Activated gamma-delta T cell (primary cell): ENCODE data around the gene RAB7A.

Experiments
- DNase-seq: peaks from one replicate; lab custom pipeline; 2025; lab: John Stamatoyannopoulos, UW

The RAB7A gene

DNA sequence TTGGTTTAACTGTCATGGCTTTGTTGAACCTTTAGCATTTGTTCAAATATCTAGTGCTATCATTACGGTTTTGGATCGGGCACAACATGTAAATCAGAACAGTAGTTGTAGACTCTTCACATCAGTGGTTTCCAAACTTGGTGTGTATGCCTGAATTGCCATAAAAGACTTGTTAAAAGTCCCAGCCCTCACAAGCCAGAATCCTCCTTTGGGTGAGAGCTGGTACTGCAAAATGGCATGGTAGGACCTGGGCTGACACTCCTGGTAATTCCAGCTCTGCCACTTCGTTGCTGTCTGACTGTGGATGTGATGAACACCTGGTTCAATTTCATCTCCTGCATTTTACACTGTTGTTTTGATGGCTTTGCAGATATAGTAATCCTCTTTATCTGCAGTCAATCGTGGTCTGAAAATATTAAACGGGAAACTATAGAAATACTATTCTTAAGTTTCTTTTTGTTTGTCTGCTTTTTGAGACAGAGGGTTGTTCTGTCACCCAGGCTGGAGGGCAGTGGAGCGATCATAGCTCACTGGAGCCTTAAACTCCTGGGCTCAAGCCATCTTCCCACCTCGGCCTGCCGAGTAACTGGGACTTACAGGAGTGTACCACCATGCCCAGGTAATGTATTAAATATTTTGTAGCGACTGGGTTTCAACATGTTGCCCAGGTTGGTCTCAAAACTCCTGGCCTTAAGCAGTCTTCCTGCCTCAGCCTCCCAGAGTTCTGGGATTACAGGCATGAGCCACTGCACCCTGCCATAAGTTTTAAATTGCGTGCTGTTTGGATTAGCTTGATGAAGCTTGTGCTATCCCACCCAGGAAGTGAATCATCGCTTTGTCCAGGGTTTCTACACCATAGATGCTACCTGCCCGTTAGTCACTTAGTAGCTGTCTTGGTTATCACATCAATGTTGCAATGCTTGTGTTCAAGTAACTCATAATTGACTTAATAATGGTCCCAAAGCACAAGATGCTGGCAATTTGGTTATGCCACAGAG, 61.6 kb downstream of the RAB7A start:
- DNase-seq: no peak

GRCh38 chr3:128788268-128788869, 62.4 kb downstream of the RAB7A start:
- no peak for DNase-seq

DNA sequence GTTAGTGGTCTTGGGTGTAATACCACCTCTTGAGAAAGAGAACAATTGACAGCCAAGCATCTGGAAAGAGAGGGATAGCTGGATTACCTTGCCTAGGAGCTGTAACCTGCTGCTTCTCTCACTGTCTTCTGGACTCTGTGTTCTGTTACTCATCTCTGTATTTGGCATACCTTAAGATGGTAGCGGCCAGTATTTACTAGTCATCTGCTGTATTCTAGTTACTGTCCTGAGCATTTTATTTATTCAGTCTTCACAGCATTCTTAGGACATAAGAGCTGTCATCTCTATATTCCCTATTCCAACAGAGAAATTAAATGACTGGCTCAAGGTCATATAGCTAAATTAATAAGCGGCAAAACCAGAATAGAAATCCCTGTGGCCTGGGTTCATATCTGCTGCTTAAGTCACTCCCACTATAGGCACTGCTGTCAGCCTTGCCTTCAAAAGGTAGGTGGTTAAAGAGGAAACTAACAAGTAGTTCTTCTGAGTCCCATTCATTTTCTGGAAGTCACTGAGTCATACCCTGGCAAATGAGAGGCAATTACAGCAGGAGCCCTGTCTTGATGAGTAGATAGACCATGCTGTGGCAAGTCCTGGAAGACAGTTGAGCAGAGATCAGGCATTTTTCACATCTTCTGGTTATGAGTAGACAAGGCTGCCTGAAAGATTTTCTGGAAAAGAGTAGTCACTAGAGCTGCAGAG, 68.2 kb downstream of the RAB7A start:
- no peak for DNase-seq

- no peak for DNase-seq
Measured at GRCh38 chr3:128794770-128795649, 69.0 kb downstream of the RAB7A start.

GRCh38 chr3:128799653-128800052, 73.7 kb downstream of the RAB7A start:
- no peak for DNase-seq

DNA sequence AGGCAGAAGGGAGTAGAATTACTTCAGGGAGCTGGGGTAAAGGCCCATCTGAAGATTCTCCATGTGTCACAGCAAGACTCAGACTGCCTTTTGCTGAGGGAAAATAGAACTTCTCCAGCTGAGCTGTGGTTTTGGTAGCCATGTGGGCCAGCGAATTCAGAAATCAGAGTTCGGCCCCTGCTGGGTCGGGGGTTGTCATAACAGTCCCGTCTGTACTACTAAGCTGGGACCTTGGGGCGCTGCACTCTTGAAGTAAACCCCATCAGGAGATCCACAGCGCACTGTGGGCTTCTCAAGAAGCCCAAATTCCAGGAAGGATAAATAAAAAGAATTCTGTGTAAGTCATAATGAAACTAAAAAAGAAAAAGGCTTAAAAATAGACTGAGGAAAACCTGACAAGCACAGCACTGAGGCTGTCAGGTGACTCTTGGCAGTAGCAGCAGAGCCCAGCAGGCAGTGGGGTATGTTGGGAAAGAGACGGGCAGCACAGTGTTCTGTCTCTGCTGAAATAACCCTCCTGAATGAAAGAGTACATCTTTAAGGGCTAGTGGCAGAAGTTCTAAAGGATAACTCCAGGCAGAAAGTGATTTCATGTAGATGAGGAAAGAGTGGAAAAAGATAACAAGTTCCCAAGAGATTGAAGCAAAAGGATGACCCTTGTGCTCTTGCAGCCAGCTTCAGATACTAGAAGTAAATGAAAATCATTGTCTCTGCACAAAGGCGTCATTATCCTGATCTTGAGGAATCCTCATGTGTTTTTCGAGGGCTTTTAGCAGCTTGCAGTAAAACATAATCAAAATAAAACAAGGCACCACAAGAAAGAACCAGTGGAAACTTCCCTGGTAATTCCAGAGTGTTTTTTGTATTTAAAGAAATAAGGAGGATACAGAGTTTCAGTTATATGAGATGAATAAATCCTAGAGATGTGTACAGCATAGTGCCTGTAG, 74.5 kb downstream of the RAB7A start:
- no peak for DNase-seq

- DNase-seq: no peak
Measured at GRCh38 chr3:128801779-128802380, 75.9 kb downstream of the RAB7A start.

- no peak for DNase-seq
Measured at GRCh38 chr3:128803307-128803706, 77.3 kb downstream of the RAB7A start.

- DNase-seq: no peak
Measured at GRCh38 chr3:128804017-128804810, 78.2 kb downstream of the RAB7A start.

DNA sequence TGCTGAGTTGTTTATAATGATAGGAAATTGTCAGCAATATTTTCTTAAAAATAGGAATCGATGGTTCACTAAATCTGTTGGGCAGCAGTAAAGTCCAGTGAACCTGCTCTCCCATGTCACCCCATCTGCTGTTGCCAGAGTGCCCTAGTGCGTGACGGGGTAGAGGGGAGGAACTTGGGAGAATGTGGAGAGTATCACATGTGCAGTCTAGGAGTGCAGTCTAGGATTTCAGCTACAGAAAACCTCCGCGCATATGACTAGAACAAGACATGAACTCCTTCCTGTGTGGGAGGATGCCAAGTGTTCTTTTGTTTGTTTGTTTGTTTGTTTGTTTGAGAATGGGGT, 78.8 kb downstream of the RAB7A start:
- DNase-seq: no peak

GRCh38 chr3:128805772-128806171, 79.8 kb downstream of the RAB7A start:
- DNase-seq: no peak

DNA sequence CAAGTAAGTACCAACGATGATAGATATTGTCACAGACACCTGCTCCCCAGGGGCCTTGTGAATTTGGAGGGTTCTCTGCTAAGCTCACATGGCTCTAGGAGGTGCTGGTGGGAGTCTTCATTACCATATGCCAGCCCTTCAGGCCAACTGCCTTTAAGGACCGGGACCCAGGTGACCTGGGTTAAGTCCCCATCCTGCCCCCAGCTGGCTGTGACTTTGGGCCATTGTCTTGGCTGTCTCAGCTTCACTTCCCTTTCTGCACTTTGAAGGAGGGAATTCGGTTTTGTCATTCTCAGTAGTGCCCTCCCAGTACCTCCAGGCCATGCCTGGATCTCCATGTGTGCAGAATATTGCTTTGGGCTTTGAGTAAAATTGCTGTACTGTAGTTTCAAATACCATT, 80.6 kb downstream of the RAB7A start:
- DNase-seq: no peak

GRCh38 chr3:128807186-128807830, 81.3 kb downstream of the RAB7A start:
- no peak for DNase-seq

DNA sequence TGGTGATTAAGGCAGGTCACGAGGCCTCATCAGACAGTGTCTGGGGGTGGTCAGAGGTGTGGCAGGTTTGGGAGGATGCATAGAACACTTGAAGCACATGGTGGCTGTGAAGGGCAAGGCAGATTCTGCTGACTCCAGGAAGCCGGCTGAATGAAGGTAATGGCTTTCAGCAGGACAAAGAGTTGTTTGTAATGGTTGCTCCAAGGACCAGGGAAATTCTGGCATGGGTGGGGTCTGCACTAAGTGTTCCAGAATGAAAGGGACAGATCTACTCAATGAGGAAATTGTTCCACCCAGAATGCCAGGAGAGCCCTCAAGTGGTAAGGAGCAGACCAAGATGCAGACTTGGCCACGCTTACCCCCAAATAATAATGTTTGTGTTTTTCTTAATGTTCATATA, 82.7 kb downstream of the RAB7A start:
- no peak for DNase-seq

DNA sequence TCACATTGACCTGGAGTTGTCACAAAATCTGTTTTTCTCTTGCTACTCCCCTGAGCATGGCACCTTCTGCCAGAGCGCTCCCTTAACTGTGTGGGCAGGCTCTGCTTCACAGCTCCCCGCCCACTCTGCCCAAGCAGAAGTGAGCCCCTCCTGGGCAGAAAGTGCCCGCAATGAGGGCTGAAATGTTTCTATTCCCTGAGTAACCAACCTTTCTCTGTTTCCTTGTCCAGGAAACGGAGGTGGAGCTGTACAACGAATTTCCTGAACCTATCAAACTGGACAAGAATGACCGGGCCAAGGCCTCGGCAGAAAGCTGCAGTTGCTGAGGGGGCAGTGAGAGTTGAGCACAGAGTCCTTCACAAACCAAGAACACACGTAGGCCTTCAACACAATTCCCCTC, 87.1 kb downstream of the RAB7A start:
- DNase-seq: no peak

- DNase-seq: no peak
Measured at GRCh38 chr3:128814060-128814459, 88.1 kb downstream of the RAB7A start.

DNA sequence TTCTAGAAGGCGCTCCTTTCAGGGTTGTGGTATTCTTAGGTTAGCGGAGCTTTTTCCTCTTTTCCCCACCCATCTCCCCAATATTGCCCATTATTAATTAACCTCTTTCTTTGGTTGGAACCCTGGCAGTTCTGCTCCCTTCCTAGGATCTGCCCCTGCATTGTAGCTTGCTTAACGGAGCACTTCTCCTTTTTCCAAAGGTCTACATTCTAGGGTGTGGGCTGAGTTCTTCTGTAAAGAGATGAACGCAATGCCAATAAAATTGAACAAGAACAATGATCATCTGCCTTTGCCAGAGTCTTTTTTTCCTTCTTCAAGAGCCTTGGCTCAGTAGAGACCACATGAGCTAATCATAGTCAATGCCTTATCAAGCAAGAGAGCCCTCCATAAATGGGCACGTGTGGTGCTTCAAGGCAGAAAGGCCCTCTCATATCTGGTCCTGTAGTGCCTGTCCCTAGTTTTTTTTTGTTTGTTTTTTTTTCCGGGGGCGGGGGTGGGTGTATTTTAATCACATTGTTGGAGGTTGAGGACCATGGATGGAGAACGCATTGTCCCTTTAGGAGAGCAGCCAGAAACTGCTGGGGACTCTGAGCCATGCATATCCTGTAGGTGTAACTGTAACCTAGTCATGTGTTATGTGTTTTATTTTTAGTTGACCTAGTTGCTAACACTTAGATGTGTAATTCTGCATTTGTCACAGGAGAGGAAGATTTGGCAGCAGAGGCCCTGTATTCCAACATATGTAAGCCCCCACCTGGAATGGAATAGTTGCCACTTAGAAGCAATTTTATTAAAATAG, 88.7 kb downstream of the RAB7A start:
- DNase-seq: no peak
